Neural progenitor cell (in vitro differentiated cells): ENCODE data around the gene KRT37.

Experiments
- EZH2 ChIP-seq: fragments of 200-600 bp; sonication (generic); IDR thresholded peaks from 2 replicates; pipeline ENCODE4 v1.6.1; 2017; ENCODE audit warnings: antibody characterized with exemption, mild to moderate bottlenecking, moderate library complexity
- TF ChIP-seq, protein P1 (sequence below): fragments of 200-600 bp; sonication (generic); IDR thresholded peaks from 2 replicates; pipeline ENCODE4 v1.5.1; 2017; ENCODE audit warnings: antibody characterized with exemption, mild to moderate bottlenecking

DNA sequence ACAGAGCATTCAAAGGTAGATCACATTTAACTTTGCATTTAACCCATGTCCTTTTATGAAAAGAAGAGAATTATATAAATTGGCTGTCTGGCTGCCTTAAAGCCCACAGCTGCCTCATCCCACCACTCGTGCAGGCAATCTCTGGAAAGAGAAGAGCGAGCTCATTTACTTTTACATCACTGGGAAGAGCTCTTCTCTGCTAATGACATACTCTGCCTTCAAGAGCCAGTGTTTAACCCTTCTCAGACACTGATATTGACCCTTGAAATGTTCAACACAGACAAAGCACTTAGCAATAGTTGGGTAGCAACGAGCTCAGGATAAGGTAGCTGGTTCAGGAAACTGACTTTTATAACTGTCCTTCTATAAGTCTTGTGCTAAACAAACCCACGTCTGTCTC is 9.6 kb upstream of the KRT37 start:
- TF ChIP-seq, protein P1, sequence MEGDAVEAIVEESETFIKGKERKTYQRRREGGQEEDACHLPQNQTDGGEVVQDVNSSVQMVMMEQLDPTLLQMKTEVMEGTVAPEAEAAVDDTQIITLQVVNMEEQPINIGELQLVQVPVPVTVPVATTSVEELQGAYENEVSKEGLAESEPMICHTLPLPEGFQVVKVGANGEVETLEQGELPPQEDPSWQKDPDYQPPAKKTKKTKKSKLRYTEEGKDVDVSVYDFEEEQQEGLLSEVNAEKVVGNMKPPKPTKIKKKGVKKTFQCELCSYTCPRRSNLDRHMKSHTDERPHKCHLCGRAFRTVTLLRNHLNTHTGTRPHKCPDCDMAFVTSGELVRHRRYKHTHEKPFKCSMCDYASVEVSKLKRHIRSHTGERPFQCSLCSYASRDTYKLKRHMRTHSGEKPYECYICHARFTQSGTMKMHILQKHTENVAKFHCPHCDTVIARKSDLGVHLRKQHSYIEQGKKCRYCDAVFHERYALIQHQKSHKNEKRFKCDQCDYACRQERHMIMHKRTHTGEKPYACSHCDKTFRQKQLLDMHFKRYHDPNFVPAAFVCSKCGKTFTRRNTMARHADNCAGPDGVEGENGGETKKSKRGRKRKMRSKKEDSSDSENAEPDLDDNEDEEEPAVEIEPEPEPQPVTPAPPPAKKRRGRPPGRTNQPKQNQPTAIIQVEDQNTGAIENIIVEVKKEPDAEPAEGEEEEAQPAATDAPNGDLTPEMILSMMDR: no peak
- no peak for TF ChIP-seq EZH2
